Left ventricle myocardium inferior (tissue), 1 donor: Measurements from ENCODE around the gene STAM2. TPM values are rescaled to one million over a fixed set of nuclear protein-coding genes. Genes with fewer than 3 reads are reported as not detected.
"Not testable (repeated sequence)": the region's sequence is repeated elsewhere in the genome, so short reads cannot be mapped to it uniquely, and the experiment has no call there.

ENCODE experiments used
- DNase-seq: peaks from one replicate; pipeline ENCODE4 v3.0.0-alpha.2; 2020
- H3K27ac ChIP-seq: fragments of 200-600 bp; replicated peaks from 2 replicates; pipeline ENCODE4 v1.8.0; 2021
- H3K27me3 ChIP-seq: fragments of 200-600 bp; 2 replicates; pipeline ENCODE4 v1.8.0; 2021; ENCODE audit warnings: low read depth
- H3K36me3 ChIP-seq: fragments of 200-600 bp; 2 replicates; pipeline ENCODE4 v1.8.0; 2021
- H3K4me1 ChIP-seq: fragments of 200-600 bp; 2 replicates; pipeline ENCODE4 v1.8.0; 2021
- H3K4me3 ChIP-seq: fragments of 200-600 bp; 2 replicates; pipeline ENCODE4 v1.8.0; 2021; ENCODE audit warnings: mild to moderate bottlenecking, moderate library complexity
- H3K9me3 ChIP-seq: fragments of 200-600 bp; replicated peaks from 2 replicates; pipeline ENCODE4 v1.8.0; 2021
- intact Hi-C: fragments of 100-400 bp; cut with micrococcal nuclease; formaldehyde crosslinking; loops from one replicate; pipeline ENCODE4 v1.11.0; 2022
- total RNA-seq: library from RNA; stranded (reverse); fragmentation: NEBNext Ultra II Directional; extraction: Animal tissue kit (Norgen Biotek cat#: 25700); gene quantifications from one replicate; pipeline ENCODE4 v1.2.1, GENCODE V29; 2021
- TF ChIP-seq, protein P1 (sequence below): fragments of 200-600 bp; IDR thresholded peaks from 2 replicates; pipeline ENCODE4 v1.8.0; 2021; ENCODE audit warnings: antibody characterized with exemption, mild to moderate bottlenecking, borderline replicate concordance
- donor health status: DM: no; HTN: yes; CAD: no; lungs with severe emphysema.

Gene STAM2
- total RNA-seq, 1 donor from 2014 or later, result 27.8 TPM

DNA sequence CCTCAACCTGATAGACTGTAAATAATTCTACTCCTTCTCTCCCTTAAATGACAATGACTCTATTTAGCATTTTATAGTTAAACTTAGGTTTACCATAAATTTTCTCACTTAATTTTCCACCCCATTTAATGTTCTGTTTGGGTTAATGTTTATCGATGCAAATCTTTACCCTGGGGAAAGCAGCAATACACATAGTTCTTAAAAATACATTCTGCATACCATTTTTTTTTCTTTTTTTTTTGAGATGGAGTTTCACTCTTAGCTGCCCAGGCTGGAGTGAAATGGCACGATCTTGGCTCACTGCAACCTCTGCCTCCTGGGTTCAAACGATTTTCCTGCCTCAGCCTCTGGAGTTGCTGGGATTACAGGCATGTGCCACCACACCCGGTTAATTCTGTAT is 14.0 kb downstream of the STAM2 start:
- Histone ChIP-seq H3K4me3 (no peak overlapping the region), H3K4me1 (peaks cover 35% of the 10 kb centered on the region), H3K36me3 (peaks cover 11% of the 10 kb centered on the region), H3K9me3 (peaks cover 8% of the 10 kb centered on the region), H3K27me3 (no peaks in the 10 kb centered on the region), H3K27ac (no peak overlapping the region)
- TF ChIP-seq, protein P1, sequence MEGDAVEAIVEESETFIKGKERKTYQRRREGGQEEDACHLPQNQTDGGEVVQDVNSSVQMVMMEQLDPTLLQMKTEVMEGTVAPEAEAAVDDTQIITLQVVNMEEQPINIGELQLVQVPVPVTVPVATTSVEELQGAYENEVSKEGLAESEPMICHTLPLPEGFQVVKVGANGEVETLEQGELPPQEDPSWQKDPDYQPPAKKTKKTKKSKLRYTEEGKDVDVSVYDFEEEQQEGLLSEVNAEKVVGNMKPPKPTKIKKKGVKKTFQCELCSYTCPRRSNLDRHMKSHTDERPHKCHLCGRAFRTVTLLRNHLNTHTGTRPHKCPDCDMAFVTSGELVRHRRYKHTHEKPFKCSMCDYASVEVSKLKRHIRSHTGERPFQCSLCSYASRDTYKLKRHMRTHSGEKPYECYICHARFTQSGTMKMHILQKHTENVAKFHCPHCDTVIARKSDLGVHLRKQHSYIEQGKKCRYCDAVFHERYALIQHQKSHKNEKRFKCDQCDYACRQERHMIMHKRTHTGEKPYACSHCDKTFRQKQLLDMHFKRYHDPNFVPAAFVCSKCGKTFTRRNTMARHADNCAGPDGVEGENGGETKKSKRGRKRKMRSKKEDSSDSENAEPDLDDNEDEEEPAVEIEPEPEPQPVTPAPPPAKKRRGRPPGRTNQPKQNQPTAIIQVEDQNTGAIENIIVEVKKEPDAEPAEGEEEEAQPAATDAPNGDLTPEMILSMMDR, result no peak
- no peak for DNase-seq
- intact Hi-C loops, result loop anchor here (10.0 kb wide), 1 partner anchor 127 kb away; no protein-coding TSS in a partner anchor

DNA sequence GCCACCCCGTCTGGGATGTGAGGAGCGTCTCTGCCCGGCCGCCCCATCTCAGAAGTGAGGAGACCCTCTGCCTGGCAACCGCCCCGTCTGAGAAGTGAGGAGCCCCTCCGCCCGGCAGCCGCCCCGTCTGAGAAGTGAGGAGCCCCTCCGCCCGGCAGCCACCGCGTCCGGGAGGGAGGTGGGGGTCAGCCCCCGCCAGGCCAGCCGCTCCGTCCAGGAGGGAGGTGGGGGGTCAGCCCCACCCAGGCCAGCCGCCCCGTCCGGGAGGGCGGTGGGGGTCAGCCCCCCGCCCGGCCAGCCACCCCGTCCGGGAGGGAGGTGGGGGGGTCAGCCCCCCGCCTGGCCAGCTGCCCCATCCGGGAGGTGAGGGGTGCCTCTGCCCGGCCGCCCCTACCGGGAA is 15.2 kb downstream of the STAM2 start:
- DNase-seq, H3K27me3 ChIP-seq, H3K9me3 ChIP-seq, H3K27ac ChIP-seq, H3K4me3 ChIP-seq: not testable (repeated sequence)
- Histone ChIP-seq H3K36me3 (peaks cover 11% of the 10 kb centered on the region), H3K4me1 (peaks cover 29% of the 10 kb centered on the region)
- intact Hi-C loops, result loop anchor here (10.0 kb wide), 1 partner anchor 126 kb away; no protein-coding TSS in a partner anchor

DNA sequence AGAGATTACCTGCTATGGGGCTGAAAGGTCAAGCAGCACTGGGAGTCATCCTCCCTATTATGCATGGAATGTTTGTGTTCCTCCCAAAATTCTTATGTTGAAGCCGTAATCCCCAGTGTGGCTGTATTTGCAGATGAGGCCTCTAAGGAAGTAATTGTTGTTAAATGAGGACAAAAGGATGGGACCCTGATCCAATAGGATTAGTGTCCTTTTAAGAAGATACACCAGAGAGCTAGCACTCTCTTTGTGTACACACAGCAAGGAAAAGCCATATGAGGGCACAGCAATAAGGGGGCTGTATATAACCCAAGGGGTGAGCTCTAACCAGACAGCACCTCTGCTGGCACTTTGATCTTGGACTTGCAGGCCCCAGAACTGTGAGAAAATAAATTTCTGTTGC is 18.3 kb downstream of the STAM2 start:
- H3K27me3 ChIP-seq, result no peaks in the 10 kb centered on the region
- H3K9me3 ChIP-seq, result peaks cover 8% of the 10 kb centered on the region
- no peak overlapping the region for H3K4me3 ChIP-seq
- H3K4me1 ChIP-seq, result peaks cover 17% of the 10 kb centered on the region
- intact Hi-C loops, result no loop called here
- TF ChIP-seq, protein P1, result no peak
- DNase-seq, result no peak
- H3K36me3 ChIP-seq, result peaks cover 11% of the 10 kb centered on the region
- no peak overlapping the region for H3K27ac ChIP-seq

DNA sequence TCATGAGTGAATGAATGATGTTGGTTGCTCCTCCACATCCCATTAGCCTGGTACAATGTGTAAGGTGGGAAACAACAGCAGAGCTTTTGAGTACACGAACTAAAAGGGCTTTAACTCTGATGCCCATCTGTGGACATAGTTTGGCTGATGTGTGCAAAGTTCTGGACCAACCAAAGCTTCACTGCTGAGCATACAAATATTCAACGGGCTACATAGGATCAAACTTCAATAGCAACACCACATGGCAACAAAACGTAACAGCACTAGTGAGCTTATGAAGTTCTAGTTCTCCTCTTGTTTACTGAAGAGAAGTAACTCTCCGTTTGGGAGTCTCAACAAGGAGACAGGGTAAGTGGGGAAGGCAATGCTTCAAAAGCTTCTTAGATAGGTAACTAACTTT is 20.4 kb downstream of the STAM2 start:
- no peak for DNase-seq
- H3K9me3 ChIP-seq, result peaks cover 8% of the 10 kb centered on the region
- H3K36me3 ChIP-seq, result peaks cover 11% of the 10 kb centered on the region
- no peaks in the 10 kb centered on the region for H3K27me3 ChIP-seq
- intact Hi-C loops, result no loop called here
- H3K27ac ChIP-seq, result no peak overlapping the region
- TF ChIP-seq, protein P1, result no peak
- peaks cover 11% of the 10 kb centered on the region for H3K4me1 ChIP-seq
- H3K4me3 ChIP-seq, result no peak overlapping the region

DNA sequence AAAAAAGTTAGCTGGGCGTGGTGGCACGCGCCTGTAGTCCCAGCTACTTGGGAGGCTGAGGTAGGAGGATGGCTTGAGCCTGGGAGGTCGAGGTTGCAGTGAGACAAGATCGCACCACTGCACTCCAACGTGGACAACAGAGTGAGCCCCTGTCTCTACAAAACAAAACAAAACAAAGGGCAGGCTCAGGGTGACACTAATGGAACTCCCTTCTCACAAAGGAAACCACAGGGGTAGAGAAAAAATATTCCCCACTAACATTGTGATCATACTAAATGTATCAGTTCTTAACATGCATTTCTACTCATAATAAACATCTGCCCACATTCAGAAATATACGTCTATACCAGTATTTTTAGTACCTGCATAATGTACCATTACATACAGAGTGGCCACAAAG is 21.1 kb downstream of the STAM2 start:
- peaks cover 11% of the 10 kb centered on the region for H3K4me1 ChIP-seq
- no peak for DNase-seq
- peaks cover 18% of the 10 kb centered on the region for H3K36me3 ChIP-seq
- intact Hi-C loops, result no loop called here
- H3K9me3 ChIP-seq, result peaks cover 8% of the 10 kb centered on the region
- TF ChIP-seq, protein P1, result no peak
- no peaks in the 10 kb centered on the region for H3K27me3 ChIP-seq
- H3K4me3 ChIP-seq, result no peak overlapping the region
- H3K27ac ChIP-seq, result no peak overlapping the region

DNA sequence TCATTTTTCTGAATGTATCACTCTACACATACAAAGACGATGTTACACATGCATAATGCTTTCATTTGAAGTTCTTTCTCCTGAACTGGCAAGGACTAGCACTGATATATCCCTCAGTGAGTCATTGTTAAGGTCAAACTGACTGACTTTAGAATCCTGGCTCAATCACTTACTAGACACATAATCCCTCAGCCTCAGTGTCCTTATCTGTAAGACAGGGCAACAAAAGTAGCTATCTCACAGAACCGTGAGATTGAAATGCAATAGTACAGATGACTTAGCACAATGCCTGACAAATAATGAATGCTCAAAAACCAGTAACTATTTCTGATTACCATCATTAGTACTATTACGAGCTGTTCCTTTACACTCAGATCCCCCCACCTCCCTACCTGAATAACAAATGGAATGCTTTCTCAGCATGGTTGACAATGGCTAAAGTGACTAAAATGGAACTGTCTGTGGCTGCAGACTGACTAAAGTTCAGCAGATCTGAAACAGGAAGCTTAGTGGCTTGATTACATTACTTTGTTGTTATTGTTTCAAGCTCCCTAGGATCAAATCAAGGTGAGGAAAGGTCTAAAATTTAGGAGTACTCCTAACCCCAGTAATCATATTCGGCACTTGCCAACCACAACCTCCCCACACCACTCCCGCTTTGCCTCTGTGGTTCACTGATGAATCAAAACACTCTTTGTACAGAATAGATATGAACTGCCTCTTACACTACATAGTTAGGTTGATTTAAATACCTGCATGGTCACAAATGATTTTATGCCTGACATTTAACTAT is 40.9 kb downstream of the STAM2 start:
- peaks cover 13% of the 10 kb centered on the region for H3K36me3 ChIP-seq
- no peak for DNase-seq
- TF ChIP-seq, protein P1, result no peak
- intact Hi-C loops, result no loop called here
- H3K27me3 ChIP-seq, result no peaks in the 10 kb centered on the region
- no peaks in the 10 kb centered on the region for H3K9me3 ChIP-seq
- H3K27ac ChIP-seq, result no peak overlapping the region
- peaks cover 7% of the 10 kb centered on the region for H3K4me1 ChIP-seq
- H3K4me3 ChIP-seq, result no peak overlapping the region
